ENCODE measurements around the gene MX2. TPM values are rescaled to one million over a fixed set of nuclear protein-coding genes. Genes with fewer than 3 reads are reported as not detected.

The MX2 gene
- total and polyA plus RNA-seq, 2 experiments from 2014 or later, result 5.4 to 9.2 TPM

DNA sequence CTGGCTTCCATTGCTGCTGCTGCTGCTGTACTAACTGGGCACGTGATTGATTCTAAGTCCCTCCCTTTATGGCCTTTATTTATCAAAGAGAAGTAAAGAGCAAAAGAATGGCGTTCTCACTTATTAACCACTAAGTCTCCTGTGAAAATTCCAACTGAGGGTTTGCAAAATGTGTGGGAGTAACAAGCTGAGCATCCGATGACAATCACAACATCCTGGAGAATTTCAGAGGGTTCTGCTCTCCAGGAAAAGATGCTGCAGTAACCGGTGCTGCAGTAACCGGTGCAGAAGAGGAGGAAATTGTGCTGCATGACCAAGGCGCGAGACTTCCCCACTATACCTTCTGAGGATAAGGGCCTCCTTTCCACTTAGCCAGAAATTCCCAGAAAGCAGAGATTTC is 12.7 kb upstream of the MX2 start (continued):
- TF ChIP-seq EZH2 (IDR thresholded peaks at IDR 0.05; ENCODE audit: low read depth, unreplicated experiment) (no peak), NANOG (IDR thresholded peaks at IDR 0.05; ENCODE audit: borderline replicate concordance) (no peak), ZNF114 (CRISPR knock-in tag; IDR thresholded peaks at IDR 0.05) (no peak), CTCF (conservative IDR thresholded peaks at IDR 0.05; ENCODE audit: low read depth in 2 of 2) (no peak), CREB1 (CRISPR knock-in tag; IDR thresholded peaks at IDR 0.05; ENCODE audit: low read depth) (no peak), REST (IDR thresholded peaks at IDR 0.05; ENCODE audit: unreplicated experiment) (no peak), JUNB (IDR thresholded peaks at IDR 0.05; ENCODE audit: unreplicated experiment) (no peak)

DNA sequence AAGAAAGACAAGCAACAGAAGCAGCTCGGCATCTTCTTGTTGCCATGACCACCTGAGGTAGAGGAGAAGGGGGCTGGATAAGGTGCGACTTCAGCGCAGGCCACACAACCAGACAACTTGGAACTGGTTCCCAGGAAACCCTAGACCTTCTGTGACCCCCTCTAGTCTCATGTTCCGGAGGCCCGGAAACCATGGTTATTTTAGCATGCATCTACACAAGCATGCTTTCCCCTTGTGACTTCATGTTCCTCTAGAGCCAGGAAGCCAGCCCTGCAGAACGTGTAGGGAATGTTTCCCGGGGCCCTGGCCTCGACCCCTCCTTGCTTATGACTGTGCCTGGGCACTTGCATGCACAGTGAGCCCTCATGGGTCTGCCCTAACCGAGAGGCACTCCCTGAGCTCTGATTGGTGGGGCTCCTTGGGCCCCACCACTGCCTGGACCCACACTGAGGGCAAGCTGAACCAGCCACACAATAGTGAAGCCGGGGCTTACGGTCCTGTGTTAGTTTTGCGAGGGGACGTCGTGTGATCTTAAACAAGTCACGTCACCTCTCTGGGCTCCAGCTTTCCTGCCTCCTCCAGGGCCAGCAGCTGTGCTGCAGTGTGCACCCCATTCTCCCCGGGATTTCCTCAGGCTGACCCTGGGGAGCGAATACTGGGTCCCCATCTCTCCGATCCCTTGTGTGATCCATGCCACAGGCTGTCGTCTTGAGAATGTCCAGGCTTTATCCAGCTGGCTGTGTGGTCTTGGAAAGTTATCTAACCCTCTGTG is 12.0 kb upstream of the MX2 start:
- no peak overlapping the region for H3K27ac Mint-ChIP-seq
- H3K4me1 Mint-ChIP-seq, result no peaks in the 10 kb centered on the region
- no peaks in the 10 kb centered on the region for H3K36me3 Mint-ChIP-seq (ENCODE audit: low read depth)
- H3K27me3 ChIP-seq (ENCODE audit: insufficient read depth), result no peaks in the 10 kb centered on the region
- no peaks in the 10 kb centered on the region for H3F3A ChIP-seq (replicated peaks; ENCODE audit: low read depth)
- ATAC-seq (no peak), DNase-seq (ENCODE audit: low spot score) (no peak)
- no peaks in the 10 kb centered on the region for H3K36me3 ChIP-seq (ENCODE audit: insufficient read depth)
- no peak overlapping the region for H3K27ac ChIP-seq (ENCODE audit: low read depth)
- no peak overlapping the region for H3K4me2 ChIP-seq
- H3K4me1 ChIP-seq (ENCODE audit: insufficient read depth), result no peaks in the 10 kb centered on the region
- H3K9me3 Mint-ChIP-seq, result no peaks in the 10 kb centered on the region
- no peaks in the 10 kb centered on the region; the same call in 1 of the 2 replicates for H4K20me1 ChIP-seq (replicated peaks; ENCODE audit: insufficient read depth)
- H3K4me3 Mint-ChIP-seq, result no peak overlapping the region
- no peaks in the 10 kb centered on the region for H3K79me2 ChIP-seq (replicated peaks; ENCODE audit: insufficient read depth)
- no peak overlapping the region for H3K4me3 ChIP-seq
- no peaks in the 10 kb centered on the region for H3K9me2 ChIP-seq (ENCODE audit: insufficient read depth)
- peaks cover 5% of the 10 kb centered on the region for H3K27me3 Mint-ChIP-seq (ENCODE audit: insufficient read depth, low read depth, poor library complexity)
- H2AFZ ChIP-seq, result no peak overlapping the region
- TF ChIP-seq JUNB (IDR thresholded peaks at IDR 0.05; ENCODE audit: unreplicated experiment) (no peak), NANOG (IDR thresholded peaks at IDR 0.05; ENCODE audit: borderline replicate concordance) (no peak), STAT1 (IDR thresholded peaks at IDR 0.05; ENCODE audit: unreplicated experiment) (no peak), REST (IDR thresholded peaks at IDR 0.05; ENCODE audit: unreplicated experiment) (no peak), POLR2AphosphoS5 (IDR thresholded peaks at IDR 0.05; ENCODE audit: low read depth) (no peak), EZH2phosphoT487 (IDR thresholded peaks at IDR 0.05; ENCODE audit: unreplicated experiment) (no peak), ZNF114 (CRISPR knock-in tag; IDR thresholded peaks at IDR 0.05) (no peak), CREB1 (CRISPR knock-in tag; IDR thresholded peaks at IDR 0.05; ENCODE audit: low read depth) (no peak), ZNF331 (CRISPR knock-in tag; IDR thresholded peaks at IDR 0.05; ENCODE audit: low read depth) (no peak)
